ENCODE results near the gene C5AR1. TPM values are rescaled to one million over a fixed set of nuclear protein-coding genes. Genes with fewer than 3 reads are reported as not detected.

Gene C5AR1
- total and polyA plus RNA-seq, 9 of the 15 experiments (the other 6 are each of a cell fraction or from before 2014, with no cell fraction given) = 0.06 to 1.6 (median 0.28) TPM; not detected in 3

- CTCF ChIA-PET (ENCODE audit: low intra/inter-chr PET ratio) = no interaction called here
- BruUV-seq (replicated peaks) = no TSS peak
- ATAC-seq = peak; percentile 98
- TF ChIP-seq NCOA6 (IDR thresholded peaks at IDR 0.05) (no peak), ILF3 (IDR thresholded peaks at IDR 0.05; ENCODE audit: borderline replicate concordance) (no peak), NELFE (IDR thresholded peaks at IDR 0.05; ENCODE audit: insufficient read depth, insufficient read length) (no peak), PCBP1 (IDR thresholded peaks at IDR 0.05; ENCODE audit: low read depth, low read length, poor library complexity, severe bottlenecking) (no peak), SMARCE1 (IDR thresholded peaks at IDR 0.05) (0 out of 2 replicates have a peak, but pooled peaks have one; percentile 11), ZNF354B (CRISPR knock-in tag; IDR thresholded peaks at IDR 0.05) (no peak), ZNF212 (CRISPR knock-in tag; IDR thresholded peaks at IDR 0.05) (no peak), MEIS2 (IDR thresholded peaks at IDR 0.05; ENCODE audit: partially characterized antibody) (peak; percentile 95), ZNF830 (CRISPR knock-in tag; IDR thresholded peaks at IDR 0.05) (no peak), ZNF253 (CRISPR knock-in tag; conservative IDR thresholded peaks at IDR 0.05) (no peak), ZKSCAN1 (IDR thresholded peaks at IDR 0.05; ENCODE audit: low read depth, low read length) (no peak), U2AF1 (optimal IDR thresholded peaks at IDR 0.05; ENCODE audit: low read depth, low read length) (no peak), ATF1 (CRISPR knock-in tag; IDR thresholded peaks at IDR 0.05) (no peak), ATF1 (tag; IDR thresholded peaks at IDR 0.05) (peak; percentile 68), E2F1 (CRISPR knock-in tag; IDR thresholded peaks at IDR 0.05) (no peak), KLF1 (tag; IDR thresholded peaks at IDR 0.05) (peak; percentile 77; the same call in 1 of the 2 replicates)
- TF ChIP-seq, protein P1, sequence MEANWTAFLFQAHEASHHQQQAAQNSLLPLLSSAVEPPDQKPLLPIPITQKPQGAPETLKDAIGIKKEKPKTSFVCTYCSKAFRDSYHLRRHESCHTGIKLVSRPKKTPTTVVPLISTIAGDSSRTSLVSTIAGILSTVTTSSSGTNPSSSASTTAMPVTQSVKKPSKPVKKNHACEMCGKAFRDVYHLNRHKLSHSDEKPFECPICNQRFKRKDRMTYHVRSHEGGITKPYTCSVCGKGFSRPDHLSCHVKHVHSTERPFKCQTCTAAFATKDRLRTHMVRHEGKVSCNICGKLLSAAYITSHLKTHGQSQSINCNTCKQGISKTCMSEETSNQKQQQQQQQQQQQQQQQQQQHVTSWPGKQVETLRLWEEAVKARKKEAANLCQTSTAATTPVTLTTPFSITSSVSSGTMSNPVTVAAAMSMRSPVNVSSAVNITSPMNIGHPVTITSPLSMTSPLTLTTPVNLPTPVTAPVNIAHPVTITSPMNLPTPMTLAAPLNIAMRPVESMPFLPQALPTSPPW (CRISPR knock-in tag; IDR thresholded peaks at IDR 0.05) = peak; percentile 95
- TF ChIP-seq, protein P2, sequence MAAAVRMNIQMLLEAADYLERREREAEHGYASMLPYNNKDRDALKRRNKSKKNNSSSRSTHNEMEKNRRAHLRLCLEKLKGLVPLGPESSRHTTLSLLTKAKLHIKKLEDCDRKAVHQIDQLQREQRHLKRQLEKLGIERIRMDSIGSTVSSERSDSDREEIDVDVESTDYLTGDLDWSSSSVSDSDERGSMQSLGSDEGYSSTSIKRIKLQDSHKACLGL (CRISPR knock-in tag; IDR thresholded peaks at IDR 0.05; ENCODE audit: borderline replicate concordance, poor library complexity, severe bottlenecking) = peak; percentile 62
Observed at GRCh38 chr19:47348819-47349795, 39.4 kb downstream of the C5AR1 start, which contains the start of gene DHX34. DHX34 (plus strand) TSS chr19:47349315; CDS start chr19:47353031, 3,716 bp downstream.

More at GRCh38 chr19:47348819-47349795, 39.4 kb downstream of the C5AR1 start, which contains the start of gene DHX34:
- Histone ChIP-seq H3K36me3 (ENCODE audit: control insufficient read depth, insufficient read depth, low read length) (peaks cover 33% of the 10 kb centered on the region; the same call in 2 of the 3 replicates), H3K27ac (ENCODE audit: extremely low read depth, low read depth, low read length) (peak within 1 kb of the TSS; percentile 82), H3K9me3 (replicated peaks; ENCODE audit: control insufficient read depth, insufficient read depth, low read depth, low read length) (no peaks in the 10 kb centered on the region), H3K9me1 (ENCODE audit: control insufficient read depth, insufficient read depth, low read length) (no peaks in the 10 kb centered on the region), H3K4me1 (replicated peaks in 1 of 2; ENCODE audit: control insufficient read depth in 2 of 2, insufficient read depth in 2 of 2, low read length in 2 of 2) (peaks cover 26 to 32% of the 10 kb centered on the region in 2 experiments), H4K20me1 (replicated peaks; ENCODE audit: control insufficient read depth, insufficient read depth, low read length) (peaks cover 3% of the 10 kb centered on the region; the same call in 1 of the 2 replicates), H2AFZ (ENCODE audit: low read depth, low read length) (peak within 1 kb of the TSS; percentile 82), H3K9ac (ENCODE audit: insufficient read depth in 1 of 2, low read depth in 2 of 2, low read length in 2 of 2) (peak within 1 kb of the TSS; percentile 94), H3K4me3 (peak within 1 kb of the TSS; percentile 77), H3K4me2 (ENCODE audit: insufficient read depth, low read length) (peak within 1 kb of the TSS; percentile 98), H3K79me2 (ENCODE audit: control insufficient read depth, insufficient read depth, low read length) (peaks cover 48% of the 10 kb centered on the region), H3K27me3 (ENCODE audit: control insufficient read depth in 2 of 2, insufficient read depth in 2 of 2, low read length in 2 of 2) (no peaks in the 10 kb centered on the region)
- POLR2A ChIA-PET = interaction anchor here (0.6 to 2.0 kb wide), 15 partner anchors 9 to 326 kb away, joined by 3 to 16 read pairs (median 4); partner anchors contain the start of gene ZC3H4
- in situ Hi-C loops (cut with MboI) (no loop called here), intact Hi-C loops (cut with micrococcal nuclease) (loop anchor here (2.0 to 5.0 kb wide), 2 partner anchors 14 to 42 kb away; partner anchors contain the start of gene C5AR1)
- under 1% methylated on average over 52 of the region's 63 CpGs for WGBS (ENCODE audit: insufficient coverage, low coverage, missing lambda C conversion rate)
- DNase-seq (ENCODE audit: extremely low read depth in 1 of 4, low spot score in 3 of 4) = peak; percentile 99 to 100 (median 100)
- FAIRE-seq = peak; percentile 92

All from K562 (cell line).